Neural cell (in vitro differentiated cells): ENCODE measurements around the gene CCDC80. TPM values are rescaled to one million over a fixed set of nuclear protein-coding genes. Genes with fewer than 3 reads are reported as not detected.

Source experiments
- H2AFZ ChIP-seq: fragments of 200-600, 300-800 bp; sonication (generic), shearing (Covaris generic); 2 replicates; pipeline ENCODE4 v1.6.0; 2014; ENCODE audit warnings: low read depth, mild to moderate bottlenecking, antibody characterized with exemption, low read length, moderate library complexity
- H3F3A ChIP-seq: fragments of 200-600 bp; shearing (Covaris generic); 2 replicates; pipeline ENCODE4 v1.6.1; 2016; ENCODE audit warnings: mild to moderate bottlenecking, moderate library complexity, mixed read lengths, antibody characterized with exemption, low read length; ENCODE audit not compliant: insufficient read depth, poor library complexity, severe bottlenecking
- H3K27ac ChIP-seq: fragments of 200-600, 300-800 bp; sonication (generic), shearing (Covaris generic); 2 replicates; pipeline ENCODE4 v1.5.1; 2014; ENCODE audit warnings: mild to moderate bottlenecking, low read length, moderate library complexity
- H3K27me3 ChIP-seq: fragments of 300-800, 200-600 bp; sonication (generic), shearing (Covaris generic); 2 replicates; pipeline ENCODE4 v1.6.0; 2014; ENCODE audit warnings: mild to moderate bottlenecking, low read depth, low read length, moderate library complexity; ENCODE audit not compliant: insufficient read depth
- H3K36me3 ChIP-seq: fragments of 300-800, 200-600 bp; sonication (generic), shearing (Covaris generic); 2 replicates; pipeline ENCODE4 v1.5.1; 2014; ENCODE audit warnings: mild to moderate bottlenecking, antibody characterized with exemption, low read length, moderate library complexity; ENCODE audit not compliant: insufficient read depth
- H3K4me2 ChIP-seq: fragments of 300-800, 200-600 bp; sonication (generic), shearing (Covaris generic); 2 replicates; pipeline ENCODE4 v1.6.0; 2014; ENCODE audit warnings: mild to moderate bottlenecking, low read length
- H3K4me3 ChIP-seq: fragments of 300-800, 200-600 bp; sonication (generic), shearing (Covaris generic); 2 replicates; pipeline ENCODE4 v1.5.1; 2014; ENCODE audit warnings: mild to moderate bottlenecking, low read length, moderate library complexity
- H3K79me2 ChIP-seq: fragments of 200-600 bp; shearing (Covaris generic); replicated peaks from 2 replicates; pipeline ENCODE4 v1.6.0; 2014; ENCODE audit warnings: mild to moderate bottlenecking, low read length, moderate library complexity; ENCODE audit not compliant: insufficient read depth
- H3K9ac ChIP-seq: fragments of 300-800, 200-600 bp; sonication (generic), shearing (Covaris generic); 2 replicates; pipeline ENCODE4 v1.6.1; 2016; ENCODE audit warnings: mild to moderate bottlenecking, low read length, mixed read lengths
- H3K9me2 ChIP-seq: fragments of 200-600 bp; shearing (Covaris generic); 2 replicates; pipeline ENCODE4 v1.6.1; 2016; ENCODE audit warnings: mild to moderate bottlenecking, low read length, mixed read lengths; ENCODE audit not compliant: insufficient read depth
- H3K9me3 ChIP-seq: fragments of 200-600, 300-800 bp; sonication (generic), shearing (Covaris generic); 2 replicates; pipeline ENCODE4 v1.6.1; 2016; ENCODE audit warnings: mild to moderate bottlenecking, mixed run types, low read length, moderate library complexity, mixed read lengths
- H4K20me1 ChIP-seq: fragments of 200-600 bp; shearing (Covaris generic); 2 replicates; pipeline ENCODE4 v1.6.1; 2016; ENCODE audit warnings: mild to moderate bottlenecking, mixed run types; ENCODE audit not compliant: insufficient read depth
- CTCF ChIP-seq: fragments of 450-650 bp; IDR thresholded peaks from 2 replicates; pipeline ENCODE4 v1.5.1; 2014; ENCODE audit warnings: antibody characterized with exemption, mild to moderate bottlenecking, moderate library complexity; ENCODE audit not compliant: poor library complexity, severe bottlenecking
- EP300 ChIP-seq: fragments of 450-650 bp; conservative IDR thresholded peaks from 2 replicates; pipeline ENCODE4 v1.6.1; 2014; ENCODE audit warnings: antibody characterized with exemption, mild to moderate bottlenecking, moderate library complexity; ENCODE audit not compliant: poor library complexity, severe bottlenecking
- EZH2 ChIP-seq: fragments of 200-600, 300-800 bp; shearing (Covaris generic), sonication (generic); IDR thresholded peaks from 2 replicates; pipeline ENCODE4 v1.6.1; 2014; ENCODE audit warnings: antibody characterized with exemption, low read length, borderline replicate concordance, mild to moderate bottlenecking; ENCODE audit not compliant: insufficient read depth, poor library complexity, severe bottlenecking
- MXI1 ChIP-seq: fragments of 450-650 bp; conservative IDR thresholded peaks from 2 replicates; pipeline ENCODE4 v1.6.1; 2014; ENCODE audit warnings: antibody characterized with exemption, mild to moderate bottlenecking; ENCODE audit not compliant: poor library complexity, severe bottlenecking
- POLR2AphosphoS5 ChIP-seq: IDR thresholded peaks from 2 replicates; pipeline ENCODE4 v1.6.1; 2012
- RAD21 ChIP-seq: fragments of 450-650 bp; conservative IDR thresholded peaks from 2 replicates; pipeline ENCODE4 v1.6.1; 2014; ENCODE audit warnings: antibody characterized with exemption, mild to moderate bottlenecking, moderate library complexity
- SMC3 ChIP-seq: fragments of 450-650 bp; conservative IDR thresholded peaks from 2 replicates; pipeline ENCODE4 v1.6.1; 2014; ENCODE audit warnings: antibody characterized with exemption, mild to moderate bottlenecking, moderate library complexity; ENCODE audit not compliant: poor library complexity
- TAF1 ChIP-seq: IDR thresholded peaks from 2 replicates; pipeline ENCODE4 v1.6.1; 2012; ENCODE audit warnings: low read depth
- polyA plus RNA-seq: library from polyadenylated mRNA; depleted of rRNA; stranded (reverse); fragments of >200 nt; gene quantifications from 2 replicates; pipeline ENCODE4 v1.2.3, GENCODE V29; 2014
- TF ChIP-seq, protein P1 (sequence below): IDR thresholded peaks from 2 replicates; pipeline ENCODE4 v1.6.1; 2012; ENCODE audit warnings: borderline replicate concordance

Gene CCDC80
- polyA plus RNA-seq, 1 donor from 2014 or later, result 0.14 TPM

- Histone ChIP-seq H3K27ac (no peak overlapping the region), H4K20me1 (no peaks in the 10 kb centered on the region)
- TF ChIP-seq SMC3 (no peak), EZH2 (no peak), CTCF (no peak), RAD21 (no peak), EP300 (no peak), POLR2AphosphoS5 (no peak), MXI1 (no peak)
- TF ChIP-seq, protein P1, sequence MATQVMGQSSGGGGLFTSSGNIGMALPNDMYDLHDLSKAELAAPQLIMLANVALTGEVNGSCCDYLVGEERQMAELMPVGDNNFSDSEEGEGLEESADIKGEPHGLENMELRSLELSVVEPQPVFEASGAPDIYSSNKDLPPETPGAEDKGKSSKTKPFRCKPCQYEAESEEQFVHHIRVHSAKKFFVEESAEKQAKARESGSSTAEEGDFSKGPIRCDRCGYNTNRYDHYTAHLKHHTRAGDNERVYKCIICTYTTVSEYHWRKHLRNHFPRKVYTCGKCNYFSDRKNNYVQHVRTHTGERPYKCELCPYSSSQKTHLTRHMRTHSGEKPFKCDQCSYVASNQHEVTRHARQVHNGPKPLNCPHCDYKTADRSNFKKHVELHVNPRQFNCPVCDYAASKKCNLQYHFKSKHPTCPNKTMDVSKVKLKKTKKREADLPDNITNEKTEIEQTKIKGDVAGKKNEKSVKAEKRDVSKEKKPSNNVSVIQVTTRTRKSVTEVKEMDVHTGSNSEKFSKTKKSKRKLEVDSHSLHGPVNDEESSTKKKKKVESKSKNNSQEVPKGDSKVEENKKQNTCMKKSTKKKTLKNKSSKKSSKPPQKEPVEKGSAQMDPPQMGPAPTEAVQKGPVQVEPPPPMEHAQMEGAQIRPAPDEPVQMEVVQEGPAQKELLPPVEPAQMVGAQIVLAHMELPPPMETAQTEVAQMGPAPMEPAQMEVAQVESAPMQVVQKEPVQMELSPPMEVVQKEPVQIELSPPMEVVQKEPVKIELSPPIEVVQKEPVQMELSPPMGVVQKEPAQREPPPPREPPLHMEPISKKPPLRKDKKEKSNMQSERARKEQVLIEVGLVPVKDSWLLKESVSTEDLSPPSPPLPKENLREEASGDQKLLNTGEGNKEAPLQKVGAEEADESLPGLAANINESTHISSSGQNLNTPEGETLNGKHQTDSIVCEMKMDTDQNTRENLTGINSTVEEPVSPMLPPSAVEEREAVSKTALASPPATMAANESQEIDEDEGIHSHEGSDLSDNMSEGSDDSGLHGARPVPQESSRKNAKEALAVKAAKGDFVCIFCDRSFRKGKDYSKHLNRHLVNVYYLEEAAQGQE, result no peak
Observed at GRCh38 chr3:112579697-112580096, 61.2 kb downstream of the CCDC80 start.

GRCh38 chr3:112579232-112579631 lies 61.7 kb downstream of the CCDC80 start:
- Histone ChIP-seq H2AFZ (no peak overlapping the region), H3F3A (no peaks in the 10 kb centered on the region), H3K27me3 (no peaks in the 10 kb centered on the region)

More at GRCh38 chr3:112579697-112580096, 61.2 kb downstream of the CCDC80 start:
- Histone ChIP-seq H3F3A (no peaks in the 10 kb centered on the region), H3K4me3 (no peak overlapping the region), H2AFZ (no peak overlapping the region), H3K9me3 (no peaks in the 10 kb centered on the region), H3K4me2 (no peak overlapping the region), H3K27me3 (no peaks in the 10 kb centered on the region), H3K9me2 (no peaks in the 10 kb centered on the region), H3K79me2 (no peaks in the 10 kb centered on the region), H3K9ac (no peak overlapping the region), H3K36me3 (peaks cover 10% of the 10 kb centered on the region)

More at GRCh38 chr3:112579232-112579631, 61.7 kb downstream of the CCDC80 start:
- Histone ChIP-seq H3K9ac (no peak overlapping the region), H3K79me2 (no peaks in the 10 kb centered on the region), H3K36me3 (peaks cover 10% of the 10 kb centered on the region), H4K20me1 (no peaks in the 10 kb centered on the region), H3K9me3 (no peaks in the 10 kb centered on the region), H3K4me3 (no peak overlapping the region), H3K27ac (no peak overlapping the region), H3K9me2 (no peaks in the 10 kb centered on the region), H3K4me2 (no peak overlapping the region)
- TF ChIP-seq MXI1, result no peak
- no peak for TF ChIP-seq EZH2
- no peak for TF ChIP-seq TAF1
- no peak for TF ChIP-seq CTCF
- TF ChIP-seq EP300, result no peak
